AML-193 (cell line): ENCODE results near the gene IRGC.
"Not testable (repeated sequence)": the region's sequence is repeated elsewhere in the genome, so short reads cannot be mapped to it uniquely, and the experiment has no call there.

Experiments
- DNase-seq, 2 experiments: peaks; one replicate each; lab custom pipeline; 2025; lab: John Stamatoyannopoulos, UW

IRGC gene, protein sequence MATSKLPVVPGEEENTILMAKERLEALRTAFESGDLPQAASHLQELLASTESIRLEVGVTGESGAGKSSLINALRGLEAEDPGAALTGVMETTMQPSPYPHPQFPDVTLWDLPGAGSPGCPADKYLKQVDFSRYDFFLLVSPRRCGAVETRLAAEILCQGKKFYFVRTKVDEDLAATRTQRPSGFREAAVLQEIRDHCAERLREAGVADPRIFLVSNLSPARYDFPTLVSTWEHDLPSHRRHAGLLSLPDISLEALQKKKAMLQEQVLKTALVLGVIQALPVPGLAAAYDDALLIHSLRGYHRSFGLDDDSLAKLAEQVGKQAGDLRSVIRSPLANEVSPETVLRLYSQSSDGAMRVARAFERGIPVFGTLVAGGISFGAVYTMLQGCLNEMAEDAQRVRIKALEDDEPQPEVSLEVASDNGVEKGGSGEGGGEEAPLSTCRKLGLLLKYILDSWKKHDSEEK

DNA sequence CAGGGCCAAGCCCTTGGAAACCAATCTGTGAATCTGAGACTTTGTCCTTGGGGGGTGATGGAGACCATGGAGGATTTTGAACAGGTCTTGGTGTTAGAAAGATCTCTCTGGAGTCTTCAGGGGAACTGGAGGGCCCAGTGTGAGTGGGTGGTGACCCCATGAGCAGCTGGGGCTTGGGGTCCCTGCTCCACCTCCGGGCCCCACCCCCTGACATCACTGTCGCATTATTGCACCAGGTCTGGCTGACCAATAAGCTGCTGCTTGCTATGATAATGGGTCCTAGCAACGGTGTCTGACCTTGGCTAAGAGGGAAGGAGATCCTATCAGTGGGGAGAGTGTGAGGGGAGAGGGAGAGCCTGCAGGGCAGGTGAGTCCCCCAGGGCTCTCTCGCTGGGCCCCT lies at the start of gene IRGC:
Gene IRGC, plus strand, starts transcription at position 301 of the 400 bp plus-strand sequence. CDS start 2,483 bp downstream, outside the sequence.
- DNase-seq = no peak

DNA sequence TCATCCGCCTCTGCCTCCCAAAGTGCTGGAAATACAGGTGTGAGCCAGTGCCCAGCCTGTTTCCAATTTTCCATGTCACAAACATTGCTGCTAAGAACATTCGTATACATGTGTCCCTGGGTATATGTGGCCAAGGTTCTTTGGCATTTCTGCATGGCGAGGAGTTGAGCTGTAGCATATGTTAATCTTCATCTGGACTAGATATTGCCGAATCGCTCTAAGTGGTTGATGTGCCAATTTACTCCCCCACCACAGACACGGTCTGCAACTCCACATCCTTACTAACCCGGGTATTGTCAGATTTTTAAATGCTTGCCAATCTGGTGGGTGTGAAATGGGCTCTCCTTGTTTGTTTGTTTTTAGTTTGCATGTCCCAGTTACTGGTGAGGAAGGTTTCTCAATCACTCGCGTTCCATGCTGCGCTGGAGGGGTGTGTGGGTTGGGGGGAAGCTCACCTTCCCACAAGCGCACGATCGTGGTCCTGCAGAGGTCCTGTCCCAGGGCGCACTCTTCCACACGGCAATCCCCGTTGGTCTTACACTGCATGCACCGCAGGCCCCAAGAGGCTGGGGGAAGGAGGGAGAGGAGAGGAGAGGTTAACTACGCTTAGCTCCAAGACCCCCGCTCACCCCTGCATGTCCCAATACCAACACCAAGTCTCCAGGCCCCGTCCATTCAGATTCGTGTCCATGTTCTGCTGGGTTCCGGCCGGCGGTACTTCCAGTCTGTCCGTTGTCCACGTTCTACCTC lies 48.6 kb upstream of the IRGC start:
- DNase-seq = no peak

DNA sequence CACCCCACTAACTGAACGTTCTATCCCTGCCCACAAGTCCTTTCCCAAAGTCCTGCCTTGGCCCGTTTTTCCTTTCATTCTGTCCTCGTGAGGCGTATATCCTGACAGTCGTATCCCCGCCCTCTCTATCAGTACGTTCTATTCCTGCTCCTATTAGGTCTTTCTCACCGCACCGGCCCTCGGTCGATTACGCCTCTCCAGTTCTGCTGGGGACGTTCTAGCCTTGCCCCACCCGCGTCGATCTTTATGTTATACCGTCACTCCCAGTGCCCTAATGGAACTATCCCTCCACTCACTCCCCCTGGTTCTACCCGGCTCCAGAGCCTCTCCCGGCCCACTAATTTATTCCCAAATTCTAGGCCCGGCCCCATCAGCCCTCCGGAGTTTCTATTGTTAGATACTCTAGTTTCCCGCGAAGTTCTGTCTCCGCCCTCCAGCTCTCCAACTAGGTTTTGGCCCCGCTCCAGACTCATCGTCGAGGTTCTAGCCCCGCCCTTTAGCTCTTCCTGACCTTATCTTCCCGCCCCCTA lies 47.9 kb upstream of the IRGC start:
- no peak for DNase-seq

DNA sequence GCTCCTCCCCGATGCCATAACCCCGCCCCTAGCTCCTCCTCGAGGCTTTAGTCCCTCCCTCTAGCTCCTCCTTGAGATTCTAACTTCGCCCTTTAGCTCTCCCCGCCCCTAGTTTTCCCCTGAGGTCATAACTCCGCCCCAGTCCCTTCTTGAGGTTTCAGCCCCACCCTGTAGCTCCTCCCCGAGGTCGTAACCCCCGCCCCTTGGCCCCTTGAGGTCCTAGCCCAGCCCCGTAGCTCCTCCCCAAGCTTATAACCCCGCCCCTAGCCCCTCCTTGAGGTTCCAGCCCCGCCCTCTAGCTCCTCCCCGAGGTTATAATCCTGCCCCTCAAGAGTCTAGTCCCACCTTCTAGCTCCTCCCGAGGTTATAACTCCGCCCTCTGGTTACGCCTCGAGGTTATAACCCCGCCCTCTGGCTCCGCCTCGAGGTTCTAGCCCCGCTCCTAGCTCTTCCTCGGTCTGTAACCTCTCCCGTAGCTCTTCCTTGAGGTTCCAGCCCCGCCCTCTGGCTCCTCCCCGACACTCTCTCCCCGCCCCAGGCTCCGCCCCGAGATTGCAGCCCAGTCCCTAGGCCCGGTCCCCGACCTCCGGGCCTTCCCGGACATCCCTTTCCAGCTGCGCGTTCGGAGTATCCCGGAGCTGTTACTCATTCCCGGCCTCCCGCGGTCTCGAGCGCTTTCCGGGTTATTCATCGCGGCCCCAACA lies 47.3 kb upstream of the IRGC start:
- DNase-seq = peak; percentile 97 to 99

DNA sequence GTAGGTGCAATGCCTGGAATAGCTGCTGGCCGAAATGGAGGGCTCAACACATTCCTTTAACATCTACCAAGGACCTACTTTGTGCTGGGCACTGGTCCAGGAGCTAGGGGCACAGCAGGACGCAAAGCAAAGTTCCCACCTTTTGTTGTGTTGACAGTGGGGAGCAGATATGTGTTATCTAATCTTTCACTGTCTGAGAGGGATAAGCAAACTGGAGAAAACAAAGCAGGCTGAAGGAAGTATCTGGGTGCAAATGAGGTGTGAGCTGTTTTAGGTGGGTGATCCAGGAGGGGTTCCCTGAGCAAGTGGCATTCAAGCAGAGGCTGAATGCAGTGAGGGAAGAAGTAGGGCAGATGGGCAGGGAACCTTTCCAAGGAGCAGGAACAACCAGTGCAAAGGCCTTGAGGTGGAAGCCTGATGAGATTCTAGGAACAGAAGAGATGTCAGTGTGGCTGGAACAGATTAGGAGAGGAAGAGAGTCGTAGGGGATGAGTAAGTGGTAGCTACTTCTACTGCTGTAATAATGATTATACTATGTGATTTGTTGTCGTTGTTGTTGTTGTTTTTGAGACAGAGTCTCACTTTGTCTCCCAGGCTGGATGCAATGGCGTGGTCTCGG lies 43.7 kb upstream of the IRGC start:
- DNase-seq = no peak

DNA sequence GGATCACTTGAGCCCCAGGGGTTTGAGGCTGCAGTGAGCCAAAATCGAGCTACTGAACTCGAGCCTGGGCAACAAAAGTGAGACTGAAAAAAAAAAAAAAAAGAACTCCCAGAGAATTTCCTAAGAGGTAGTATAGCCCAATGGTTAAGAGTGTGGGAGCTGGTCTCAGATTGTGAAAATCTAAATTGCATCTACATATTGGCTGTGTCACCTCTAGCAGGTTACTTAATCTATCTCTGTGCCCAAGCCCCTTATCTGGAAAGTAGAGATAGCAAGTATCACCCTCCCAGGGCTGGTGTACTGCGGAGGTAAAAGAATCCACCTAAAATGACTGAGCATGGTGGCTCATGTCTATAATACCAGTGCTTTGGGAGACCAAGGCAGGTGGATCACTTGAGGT lies 42.2 kb upstream of the IRGC start:
- no peak for DNase-seq

DNA sequence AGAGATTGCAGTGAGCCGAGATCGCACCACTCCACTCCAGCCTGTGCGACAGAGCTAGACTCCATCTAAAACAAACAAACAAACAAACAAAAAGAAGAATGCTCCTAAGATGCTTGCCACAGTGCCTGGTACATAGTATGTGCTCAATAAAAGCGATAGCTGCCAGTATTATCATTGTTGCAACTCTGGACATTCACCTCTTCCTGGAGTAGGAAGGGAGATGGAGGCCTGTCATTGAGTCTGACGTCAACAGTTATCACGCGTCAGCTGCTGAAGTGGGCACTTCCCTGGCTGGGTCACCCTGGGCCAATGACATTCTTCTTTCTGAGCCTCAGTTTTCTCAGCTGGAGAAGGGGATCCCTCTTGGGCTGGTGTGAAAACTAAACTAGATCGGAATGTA lies 41.7 kb upstream of the IRGC start:
- no peak for DNase-seq

DNA sequence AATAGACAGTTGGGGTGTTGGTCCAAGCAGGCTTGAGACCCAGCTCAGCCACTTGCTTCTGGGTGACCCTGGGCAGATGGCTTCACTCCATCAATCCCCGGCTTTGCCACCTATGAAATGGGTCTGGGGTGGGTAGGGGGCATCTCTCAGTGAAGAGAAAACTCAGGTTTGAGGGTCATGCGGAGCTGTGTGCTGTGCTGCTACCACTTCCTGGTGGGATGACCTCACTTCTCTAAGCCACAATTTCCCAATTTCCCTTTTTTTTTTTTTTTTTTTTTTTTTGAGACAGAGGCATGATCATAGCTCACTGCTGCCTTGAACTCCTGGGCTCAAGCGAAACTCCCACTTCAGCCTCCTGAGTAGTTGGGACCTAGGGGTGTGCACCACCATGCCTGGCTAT lies 41.3 kb upstream of the IRGC start:
- DNase-seq = peak; percentile 54 to 64

DNA sequence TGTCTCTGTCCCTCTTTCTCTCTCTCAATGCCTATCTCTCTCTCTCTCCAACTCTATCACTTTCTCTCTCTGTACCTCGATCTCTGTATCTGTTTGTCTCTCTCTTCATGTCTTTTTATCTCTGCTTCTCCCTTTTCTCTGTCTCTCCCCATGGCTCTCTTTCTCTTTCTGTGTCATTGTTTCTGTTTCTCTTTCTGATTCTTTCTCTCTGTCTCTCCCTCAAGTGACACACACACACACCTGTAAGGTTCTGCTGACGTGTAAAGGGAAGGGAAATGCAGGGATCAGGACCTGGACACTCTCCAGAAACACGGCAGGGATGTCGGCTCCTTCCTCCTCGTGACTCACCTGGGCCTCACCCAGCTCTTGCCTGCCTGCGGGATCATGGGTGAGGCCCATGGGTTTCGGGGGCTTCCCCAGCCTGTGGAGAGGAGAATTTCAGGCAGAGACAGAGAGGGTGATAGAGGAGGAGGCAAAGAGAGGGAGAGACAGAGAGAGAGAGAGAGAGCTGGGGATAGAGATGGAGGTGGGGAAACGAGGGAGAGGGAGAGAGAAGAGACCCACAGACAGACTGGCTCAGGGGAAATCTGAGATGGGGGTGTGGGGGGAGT lies 40.5 kb upstream of the IRGC start:
- no peak for DNase-seq

DNA sequence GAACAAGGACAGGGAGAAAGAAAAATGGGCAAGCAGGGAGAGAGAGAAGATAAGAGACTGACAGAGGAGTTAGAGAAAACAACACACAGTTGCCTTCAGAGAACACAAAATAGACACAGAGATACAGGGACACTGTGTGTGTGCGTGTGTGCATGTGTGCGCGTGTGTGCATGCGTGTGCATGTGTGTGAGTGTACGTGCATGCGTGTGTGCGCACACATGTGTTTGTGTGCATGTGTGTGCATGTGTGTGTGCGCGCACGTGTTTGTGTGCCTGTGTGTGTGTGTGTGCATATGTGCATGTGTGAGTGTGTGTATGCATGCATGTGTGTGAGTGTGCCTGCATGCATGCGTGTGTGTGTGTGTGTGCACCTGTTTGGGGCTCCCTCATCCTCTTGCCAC lies 40.0 kb upstream of the IRGC start:
- no peak for DNase-seq

DNA sequence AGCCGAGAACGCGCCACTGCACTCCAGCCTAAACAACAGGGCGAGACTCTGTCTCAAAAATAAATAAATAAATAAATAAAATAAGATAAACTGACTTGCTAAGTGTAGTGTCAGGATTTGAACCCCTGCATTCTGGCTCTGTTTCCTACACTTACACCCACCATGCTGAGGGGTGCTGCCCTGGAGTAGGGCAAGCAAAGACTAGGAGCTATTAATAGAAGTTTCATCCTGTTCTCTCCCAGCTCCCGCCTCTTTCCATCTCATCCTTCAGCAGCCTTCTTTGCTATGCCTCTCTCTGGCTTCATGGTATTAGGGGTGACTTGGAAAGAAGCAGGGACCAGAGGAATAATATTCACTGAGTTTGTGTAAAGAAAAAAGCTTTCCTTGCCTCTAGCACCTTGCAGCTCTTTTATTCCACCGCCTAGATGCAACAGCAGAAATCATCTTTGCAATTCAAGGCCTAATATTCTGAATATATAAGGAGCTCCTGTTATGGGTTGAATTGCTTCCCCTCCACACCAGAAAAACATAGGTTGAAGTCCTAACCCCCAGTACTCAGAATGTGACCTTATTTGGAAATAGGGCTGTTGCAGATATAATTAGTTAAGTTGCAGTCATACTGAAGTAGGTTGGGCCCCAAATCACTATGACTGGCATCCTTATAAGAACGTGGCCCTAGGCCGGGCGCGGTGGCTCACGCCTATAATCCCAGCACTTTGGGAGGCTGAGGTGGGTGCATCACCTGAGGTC lies 37.2 kb upstream of the IRGC start:
- DNase-seq = no peak

DNA sequence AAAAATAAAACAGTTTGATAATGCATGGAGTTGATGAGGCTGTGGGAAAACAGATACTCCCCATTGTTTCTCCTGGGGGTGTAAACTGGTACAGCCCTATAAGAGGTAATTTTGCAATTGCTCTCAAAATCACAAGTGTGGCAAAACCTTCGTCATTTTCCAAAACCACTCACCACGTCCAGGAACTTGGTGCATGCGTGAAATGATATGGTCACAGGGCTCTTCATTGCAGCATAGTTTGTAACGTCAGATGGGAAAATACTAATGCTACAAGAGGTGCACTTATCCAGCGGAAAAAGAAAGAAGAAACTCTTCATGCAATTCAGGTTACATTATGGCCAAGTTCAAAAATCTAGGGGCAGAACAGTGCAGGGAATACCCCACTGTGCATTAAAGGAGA lies 34.1 kb upstream of the IRGC start:
- DNase-seq = no peak

DNA sequence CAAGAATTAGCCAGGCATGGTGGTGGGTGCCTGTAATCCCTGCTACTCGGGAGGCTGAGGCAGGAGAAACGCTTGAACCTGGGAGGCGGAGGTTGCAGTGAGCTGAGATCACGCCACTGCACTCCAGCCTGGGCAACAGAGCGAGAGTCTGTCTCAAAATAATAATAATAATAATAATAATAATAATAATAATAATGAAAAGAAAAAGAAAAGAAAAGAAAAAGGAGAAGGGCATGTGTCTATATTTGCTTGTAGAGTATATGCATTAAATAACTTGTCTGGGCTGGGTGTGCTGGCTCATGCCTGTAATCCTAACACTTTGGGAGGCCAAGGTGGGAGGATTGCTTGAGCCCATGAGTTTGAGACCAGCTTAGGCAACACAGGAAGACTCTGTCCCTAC lies 33.6 kb upstream of the IRGC start:
- not testable (repeated sequence) for DNase-seq

DNA sequence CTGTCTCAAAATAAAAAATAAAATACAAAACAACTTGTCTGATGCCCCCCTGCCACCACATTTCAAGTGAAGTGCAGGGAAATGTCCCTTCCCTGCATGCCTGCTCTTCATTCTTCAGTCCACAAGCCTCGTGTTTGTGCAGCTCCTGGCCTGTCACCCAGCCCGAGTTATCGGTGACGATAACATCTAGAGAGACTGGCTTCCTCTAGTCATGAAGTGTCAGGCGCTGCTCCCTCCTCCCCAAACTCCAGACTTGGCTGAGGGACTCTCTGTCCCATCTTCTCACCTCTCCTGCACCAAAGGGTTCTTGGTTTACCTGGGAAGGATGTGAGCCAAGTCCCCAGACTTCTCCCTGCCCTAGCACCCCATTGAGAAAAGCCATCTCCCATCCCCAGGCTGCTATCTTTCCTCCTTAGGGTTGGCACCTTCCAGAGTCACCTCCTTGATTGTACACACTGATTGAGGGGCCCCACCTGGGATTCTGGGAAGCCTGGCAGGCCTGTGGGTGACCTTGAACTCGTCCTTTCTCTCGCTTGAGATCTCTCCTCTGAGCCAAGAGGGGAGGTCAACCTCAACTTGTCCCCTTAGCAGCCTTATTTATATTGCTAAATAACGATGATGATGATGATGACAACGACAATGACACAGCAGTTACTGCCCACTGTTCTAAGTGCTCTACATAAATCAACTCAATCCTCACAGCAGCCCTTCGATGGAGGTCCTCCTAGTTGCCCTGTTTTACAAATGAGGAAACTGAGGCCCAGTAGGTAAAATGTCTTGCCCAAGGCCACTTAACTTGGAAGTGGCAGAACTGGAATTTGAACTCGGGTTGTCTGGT lies 32.8 kb upstream of the IRGC start:
- no peak for DNase-seq

DNA sequence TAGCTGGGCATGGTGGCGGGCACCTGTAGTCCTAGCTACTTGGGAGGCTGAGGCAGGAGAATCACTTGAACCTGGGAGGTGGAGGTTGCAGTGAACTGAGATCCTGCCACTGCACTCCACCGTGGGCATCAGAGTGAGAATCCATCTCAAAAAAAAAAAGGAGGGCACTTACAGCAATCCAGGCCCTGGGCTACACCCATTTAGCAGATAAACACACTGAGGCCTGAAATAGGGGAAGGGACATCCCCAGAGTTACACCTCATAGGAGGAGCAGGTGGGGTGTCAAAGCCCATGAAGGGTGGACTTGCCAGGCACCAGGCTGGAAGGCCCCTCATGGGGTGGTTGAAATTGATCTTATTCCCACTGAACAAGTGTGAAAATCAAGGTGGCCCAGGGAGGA lies 32.0 kb upstream of the IRGC start:
- no peak for DNase-seq

DNA sequence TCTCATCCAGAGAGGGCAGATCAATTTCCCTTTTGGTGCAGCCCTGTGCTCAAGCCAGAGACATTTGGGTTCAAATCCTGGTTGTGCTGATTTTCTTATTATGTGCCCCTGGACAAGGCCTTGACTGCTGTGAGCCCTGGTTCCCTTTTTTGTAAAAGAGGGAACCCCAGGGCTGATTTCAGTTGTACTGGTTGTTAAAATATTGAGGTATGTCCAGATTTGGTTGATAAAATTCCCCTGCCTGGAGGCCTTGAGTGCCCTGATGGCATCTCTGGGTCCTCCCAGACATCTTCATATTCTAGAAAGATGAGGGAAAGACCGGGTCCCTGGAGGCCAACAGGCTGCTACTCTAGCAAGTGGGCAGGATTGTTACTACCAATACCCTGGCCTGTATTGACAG lies 31.6 kb upstream of the IRGC start:
- DNase-seq = peak; percentile 7

DNA sequence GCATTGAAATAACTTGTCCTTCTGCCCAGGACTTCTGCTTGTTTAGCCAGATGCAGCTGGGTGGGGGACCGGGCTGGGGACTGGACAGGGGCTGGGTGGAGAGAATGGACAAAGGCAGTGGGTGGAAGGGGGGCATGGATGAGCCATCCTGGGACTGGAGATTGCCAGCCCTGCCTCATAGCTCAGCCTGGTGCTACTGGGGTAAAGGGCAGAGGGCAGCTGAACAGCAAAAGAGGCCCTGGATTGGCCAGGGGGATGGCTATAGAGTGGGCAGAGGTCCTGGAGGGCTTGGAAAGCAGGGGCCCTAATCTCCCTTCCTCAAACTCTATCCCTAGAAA lies 28.2 kb upstream of the IRGC start:
- no peak for DNase-seq

DNA sequence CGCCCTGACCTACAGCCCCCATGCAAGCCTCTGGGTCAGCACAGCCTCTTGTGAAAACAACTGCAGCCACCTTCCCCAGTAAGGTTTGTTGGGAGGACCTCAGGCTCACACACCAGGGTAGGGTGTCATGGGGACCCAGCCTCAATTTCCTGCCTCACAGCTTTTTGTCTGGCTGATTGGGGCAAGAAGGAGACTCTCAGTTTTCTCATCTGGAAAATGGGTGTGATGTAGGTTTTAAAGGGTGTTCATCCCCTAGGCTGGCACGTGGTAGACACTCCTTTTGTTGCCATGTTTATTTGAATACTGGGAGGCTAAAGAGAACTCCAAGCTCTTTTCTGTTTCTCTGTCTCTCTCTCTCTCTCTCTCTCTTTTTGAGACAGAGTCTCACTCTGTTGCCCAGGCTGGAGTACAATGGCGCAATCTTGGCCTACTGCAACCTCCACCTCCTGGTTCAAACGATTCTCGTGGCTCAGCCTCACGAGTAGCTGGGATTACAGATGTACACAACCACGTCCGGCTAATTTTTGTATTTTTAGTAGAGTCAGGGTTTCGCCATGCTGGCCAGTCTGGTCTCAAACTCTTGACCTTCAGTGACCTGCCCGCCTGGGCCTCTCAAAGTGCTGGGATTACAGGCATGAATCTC lies 27.7 kb upstream of the IRGC start:
- no peak for DNase-seq

DNA sequence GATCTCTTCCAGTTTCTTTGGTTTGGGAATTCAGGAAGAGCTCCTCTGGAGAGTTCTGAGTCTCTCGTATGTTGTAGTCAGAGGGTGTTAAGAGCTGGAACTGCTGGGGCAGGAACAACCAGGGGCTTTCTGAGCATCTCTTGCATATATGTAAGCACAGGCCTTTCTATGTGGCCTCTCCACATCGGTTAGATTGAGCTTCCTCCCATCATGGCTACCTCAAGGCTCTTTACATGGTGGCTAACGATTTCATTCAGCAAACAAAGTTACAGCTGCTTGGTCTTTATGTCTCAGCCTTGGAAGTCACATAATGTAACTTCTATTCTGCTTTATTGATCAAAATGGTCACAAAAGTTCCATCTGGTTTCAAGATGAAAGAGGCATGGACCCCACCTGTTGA lies 25.4 kb upstream of the IRGC start:
- DNase-seq = no peak

DNA sequence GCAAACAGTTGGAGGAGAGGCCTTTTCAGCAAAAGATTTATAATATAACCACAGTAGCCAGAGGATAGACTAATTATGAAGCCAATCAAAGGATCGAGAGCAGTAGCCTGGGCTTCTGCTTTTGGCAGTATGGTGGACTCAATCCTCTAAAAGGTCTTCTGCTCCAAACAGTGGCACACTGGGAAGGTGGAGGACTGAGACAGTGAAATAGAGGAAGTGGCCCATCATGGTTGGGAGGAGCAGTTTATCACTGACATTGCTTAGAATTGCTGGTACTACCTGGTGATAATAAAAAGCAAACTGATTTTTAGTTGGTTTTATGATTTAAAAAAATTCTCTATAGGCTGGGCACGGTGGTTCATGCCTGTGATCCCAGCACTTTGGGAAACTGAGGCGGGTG lies 25.0 kb upstream of the IRGC start:
- no peak for DNase-seq
